ENCODE results near the gene LRRC71. TPM values are rescaled to one million over a fixed set of nuclear protein-coding genes. Genes with fewer than 3 reads are reported as not detected.

The LRRC71 gene
- total and polyA plus RNA-seq, 10 of the 15 experiments (the other 5 are each of a cell fraction or from before 2014, with no cell fraction given) = not detected

DNA sequence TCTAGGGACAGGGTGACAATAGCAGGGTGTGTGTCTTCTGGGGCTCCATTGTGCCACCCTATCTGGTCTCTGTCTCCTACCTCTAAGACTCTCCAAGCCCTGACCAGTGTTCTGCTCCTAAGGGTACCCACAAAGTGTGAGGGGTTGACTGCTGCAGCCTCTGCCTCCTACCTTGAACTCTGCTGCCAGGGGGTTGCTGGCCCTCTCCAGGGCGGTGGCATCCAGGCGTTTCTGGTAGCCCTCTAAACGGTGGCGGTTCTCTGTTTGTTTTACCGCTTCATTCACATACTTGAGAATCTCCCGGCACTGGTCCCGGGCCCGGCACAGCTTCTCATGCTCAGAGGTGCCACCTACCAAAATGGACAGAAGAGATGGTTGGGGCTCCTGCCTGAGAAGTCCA, 24.4 kb downstream of the LRRC71 start:
- Histone ChIP-seq H3K4me2 (ENCODE audit: control insufficient read depth, insufficient read depth) (no peak overlapping the region), H3K79me2 (ENCODE audit: control insufficient read depth, insufficient read depth, low read length) (no peaks in the 10 kb centered on the region), H3K27me3 (replicated peaks in 1 of 2; ENCODE audit: control insufficient read depth in 2 of 2, insufficient read depth in 2 of 2, low read length in 1 of 2) (no peaks in the 10 kb centered on the region), H3K27ac (ENCODE audit: control insufficient read depth, insufficient read depth) (no peak overlapping the region), H3K9me3 (replicated peaks; ENCODE audit: control insufficient read depth, insufficient read depth, low read length) (no peaks in the 10 kb centered on the region), H2AFZ (ENCODE audit: control insufficient read depth, low read depth, low read length) (no peak overlapping the region), H4K20me1 (ENCODE audit: control insufficient read depth, insufficient read depth) (no peaks in the 10 kb centered on the region), H3K4me3 (no peak overlapping the region), H3K9ac (ENCODE audit: control insufficient read depth, insufficient read depth, low read length) (no peak overlapping the region), H3K36me3 (ENCODE audit: control insufficient read depth in 2 of 2, insufficient read depth in 2 of 2, low read length in 1 of 2) (peaks cover 0 to 10% of the 10 kb centered on the region in 2 experiments; a peak in 3 of 4 replicates), H3K4me1 (ENCODE audit: control insufficient read depth, insufficient read depth, low read length) (no peaks in the 10 kb centered on the region)
- in situ Hi-C loops (cut with MboI) = no loop called here
- no peak for DNase-seq (ENCODE audit: low read depth, low spot score)
- no peak for TF ChIP-seq ZNF217 (IDR thresholded peaks at IDR 0.05)
- no peak for TF ChIP-seq NFYA (IDR thresholded peaks at IDR 0.05; ENCODE audit: borderline replicate concordance, low read depth, low read length)
- CTCF ChIA-PET = no interaction called here
- SMC1A ChIA-PET (ENCODE audit: uncharacterized antibody, unreplicated experiment) = no interaction called here
- POLR2A ChIA-PET = no interaction called here
- WGBS (ENCODE audit: insufficient coverage, insufficient replicate concordance, low lambda C conversion rate, missing lambda C conversion rate) = 92% methylated on average over 8 of the region's 8 CpGs
- ATAC-seq = no peak
- intact Hi-C loops (cut with micrococcal nuclease; ENCODE audit: unreplicated experiment) = no loop called here
- RAD21 ChIA-PET (ENCODE audit: unreplicated experiment) = no interaction called here
- FAIRE-seq = no peak
- no TSS peak for BruUV-seq (replicated peaks)

DNA sequence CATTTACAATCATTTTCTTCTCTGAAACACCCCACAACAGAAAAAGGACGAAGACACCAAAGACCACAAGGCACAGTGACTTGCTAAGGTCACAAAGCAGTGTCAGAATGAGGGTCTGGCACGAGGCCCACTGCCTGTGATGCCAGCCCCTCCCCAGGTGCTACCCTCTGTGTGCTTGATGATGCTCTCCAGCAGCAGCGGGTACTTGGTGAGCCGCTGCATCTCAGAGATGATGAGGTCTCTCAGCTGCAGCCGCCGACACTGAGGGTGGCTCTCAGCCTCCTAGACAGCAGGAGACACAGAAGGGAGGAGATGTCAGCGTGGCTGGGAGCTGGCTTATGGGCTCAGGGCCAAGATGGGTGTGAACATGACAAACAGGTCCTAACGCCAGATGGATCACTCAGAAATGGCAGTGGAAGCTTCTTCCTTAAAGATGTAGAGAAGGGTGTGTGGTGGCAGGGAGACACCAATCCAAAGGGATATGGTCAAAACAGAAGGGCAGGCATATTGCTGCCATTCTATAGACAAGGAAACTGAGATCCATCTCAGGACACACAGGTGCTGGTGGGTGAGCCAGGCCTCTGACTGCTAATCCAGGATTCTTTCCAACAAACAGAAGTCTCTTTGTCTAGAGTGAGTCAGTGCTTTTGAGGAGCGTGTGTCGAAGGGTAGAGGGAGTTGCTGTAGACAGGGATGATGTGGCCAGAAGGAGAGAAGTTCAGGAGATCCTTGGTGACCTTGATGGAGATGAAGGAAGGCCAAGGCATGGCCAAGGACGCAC, 25.6 kb downstream of the LRRC71 start:
- DNase-seq (ENCODE audit: low read depth, low spot score) (no peak), ATAC-seq (no peak), FAIRE-seq (no peak)
- Histone ChIP-seq H2AFZ (ENCODE audit: control insufficient read depth, low read depth, low read length) (no peak overlapping the region), H4K20me1 (ENCODE audit: control insufficient read depth, insufficient read depth) (no peaks in the 10 kb centered on the region), H3K36me3 (ENCODE audit: control insufficient read depth in 2 of 2, insufficient read depth in 2 of 2, low read length in 1 of 2) (peaks cover 0 to 10% of the 10 kb centered on the region in 2 experiments; a peak in 3 of 4 replicates), H3K27ac (ENCODE audit: control insufficient read depth, insufficient read depth) (no peak overlapping the region), H3K4me2 (ENCODE audit: control insufficient read depth, insufficient read depth) (no peak overlapping the region), H3K4me1 (ENCODE audit: control insufficient read depth, insufficient read depth, low read length) (no peaks in the 10 kb centered on the region), H3K4me3 (no peak overlapping the region), H3K27me3 (replicated peaks in 1 of 2; ENCODE audit: control insufficient read depth in 2 of 2, insufficient read depth in 2 of 2, low read length in 1 of 2) (no peaks in the 10 kb centered on the region), H3K79me2 (ENCODE audit: control insufficient read depth, insufficient read depth, low read length) (no peaks in the 10 kb centered on the region), H3K9me3 (replicated peaks; ENCODE audit: control insufficient read depth, insufficient read depth, low read length) (no peaks in the 10 kb centered on the region), H3K9ac (ENCODE audit: control insufficient read depth, insufficient read depth, low read length) (no peak overlapping the region)
- POLR2A ChIA-PET = interaction anchor here (0.6 kb wide), 1 partner anchor 128 kb away, joined by 4 read pairs; no protein-coding TSS in a partner anchor
- CTCF ChIA-PET = interaction anchor here (2.1 kb wide), 1 partner anchor 128 kb away, joined by 4 read pairs; no protein-coding TSS in a partner anchor
- RAD21 ChIA-PET (ENCODE audit: unreplicated experiment) = no interaction called here
- intact Hi-C loops (cut with micrococcal nuclease; ENCODE audit: unreplicated experiment) = no loop called here
- 71% methylated on average over 11 of the region's 11 CpGs for WGBS (ENCODE audit: insufficient coverage, insufficient replicate concordance, low lambda C conversion rate, missing lambda C conversion rate)
- in situ Hi-C loops (cut with MboI) = no loop called here
- SMC1A ChIA-PET (ENCODE audit: uncharacterized antibody, unreplicated experiment) = interaction anchor here (1.1 kb wide), 1 partner anchor 18 kb away, joined by 3 read pairs; no protein-coding TSS in a partner anchor
- BruUV-seq (replicated peaks) = no TSS peak
- TF ChIP-seq CREB1 (IDR thresholded peaks at IDR 0.05; ENCODE audit: low read depth) = no peak
- no peak for TF ChIP-seq IKZF2 (IDR thresholded peaks at IDR 0.05)
- TF ChIP-seq, protein P1, sequence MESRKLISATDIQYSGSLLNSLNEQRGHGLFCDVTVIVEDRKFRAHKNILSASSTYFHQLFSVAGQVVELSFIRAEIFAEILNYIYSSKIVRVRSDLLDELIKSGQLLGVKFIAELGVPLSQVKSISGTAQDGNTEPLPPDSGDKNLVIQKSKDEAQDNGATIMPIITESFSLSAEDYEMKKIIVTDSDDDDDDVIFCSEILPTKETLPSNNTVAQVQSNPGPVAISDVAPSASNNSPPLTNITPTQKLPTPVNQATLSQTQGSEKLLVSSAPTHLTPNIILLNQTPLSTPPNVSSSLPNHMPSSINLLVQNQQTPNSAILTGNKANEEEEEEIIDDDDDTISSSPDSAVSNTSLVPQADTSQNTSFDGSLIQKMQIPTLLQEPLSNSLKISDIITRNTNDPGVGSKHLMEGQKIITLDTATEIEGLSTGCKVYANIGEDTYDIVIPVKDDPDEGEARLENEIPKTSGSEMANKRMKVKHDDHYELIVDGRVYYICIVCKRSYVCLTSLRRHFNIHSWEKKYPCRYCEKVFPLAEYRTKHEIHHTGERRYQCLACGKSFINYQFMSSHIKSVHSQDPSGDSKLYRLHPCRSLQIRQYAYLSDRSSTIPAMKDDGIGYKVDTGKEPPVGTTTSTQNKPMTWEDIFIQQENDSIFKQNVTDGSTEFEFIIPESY (IDR thresholded peaks at IDR 0.05) = no peak
- TF ChIP-seq ATF7 (IDR thresholded peaks at IDR 0.05; ENCODE audit: low read depth) = no peak
- no peak for TF ChIP-seq CHD1 (IDR thresholded peaks at IDR 0.05; ENCODE audit: low read depth, low read length)
- TF ChIP-seq, protein P2, sequence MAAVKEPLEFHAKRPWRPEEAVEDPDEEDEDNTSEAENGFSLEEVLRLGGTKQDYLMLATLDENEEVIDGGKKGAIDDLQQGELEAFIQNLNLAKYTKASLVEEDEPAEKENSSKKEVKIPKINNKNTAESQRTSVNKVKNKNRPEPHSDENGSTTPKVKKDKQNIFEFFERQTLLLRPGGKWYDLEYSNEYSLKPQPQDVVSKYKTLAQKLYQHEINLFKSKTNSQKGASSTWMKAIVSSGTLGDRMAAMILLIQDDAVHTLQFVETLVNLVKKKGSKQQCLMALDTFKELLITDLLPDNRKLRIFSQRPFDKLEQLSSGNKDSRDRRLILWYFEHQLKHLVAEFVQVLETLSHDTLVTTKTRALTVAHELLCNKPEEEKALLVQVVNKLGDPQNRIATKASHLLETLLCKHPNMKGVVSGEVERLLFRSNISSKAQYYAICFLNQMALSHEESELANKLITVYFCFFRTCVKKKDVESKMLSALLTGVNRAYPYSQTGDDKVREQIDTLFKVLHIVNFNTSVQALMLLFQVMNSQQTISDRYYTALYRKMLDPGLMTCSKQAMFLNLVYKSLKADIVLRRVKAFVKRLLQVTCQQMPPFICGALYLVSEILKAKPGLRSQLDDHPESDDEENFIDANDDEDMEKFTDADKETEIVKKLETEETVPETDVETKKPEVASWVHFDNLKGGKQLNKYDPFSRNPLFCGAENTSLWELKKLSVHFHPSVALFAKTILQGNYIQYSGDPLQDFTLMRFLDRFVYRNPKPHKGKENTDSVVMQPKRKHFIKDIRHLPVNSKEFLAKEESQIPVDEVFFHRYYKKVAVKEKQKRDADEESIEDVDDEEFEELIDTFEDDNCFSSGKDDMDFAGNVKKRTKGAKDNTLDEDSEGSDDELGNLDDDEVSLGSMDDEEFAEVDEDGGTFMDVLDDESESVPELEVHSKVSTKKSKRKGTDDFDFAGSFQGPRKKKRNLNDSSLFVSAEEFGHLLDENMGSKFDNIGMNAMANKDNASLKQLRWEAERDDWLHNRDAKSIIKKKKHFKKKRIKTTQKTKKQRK (IDR thresholded peaks at IDR 0.05; ENCODE audit: low read depth, low read length) = no peak
- TF ChIP-seq POLR2AphosphoS2 (IDR thresholded peaks at IDR 0.05; ENCODE audit: low read depth, low read length) = no peak

Data from GM12878 (cell line).